Measurements from ENCODE around the gene ARL13A. TPM values are rescaled to one million over a fixed set of nuclear protein-coding genes. Genes with fewer than 3 reads are reported as not detected.

Gene ARL13A
- total RNA-seq, 2 donors from 2014 or later, result not detected

GRCh38 chrX:100973411-100973810 lies 3.9 kb downstream of the ARL13A start:
- Histone ChIP-seq H3K9me3 (no peaks in the 10 kb centered on the region), H3K36me3 (replicated peaks in 1 of 2; ENCODE audit: insufficient read depth in 1 of 2, low read depth in 2 of 2) (no peaks in the 10 kb centered on the region), H3K27me3 (no peaks in the 10 kb centered on the region), H3K4me1 (no peaks in the 10 kb centered on the region), H3K27ac (no peak overlapping the region), H3K4me3 (no peak overlapping the region)
- ATAC-seq (no peak), DNase-seq (no peak)
- WGBS, 2 donors, result 98 to 99% methylated on average over 5 to 8 of the region's 19 CpGs
- intact Hi-C loops (cut with DNase I), result no loop called here
- TF ChIP-seq POLR2A (IDR thresholded peaks at IDR 0.05) (no peak), CTCF (IDR thresholded peaks at IDR 0.05) (no peak)

GRCh38 chrX:100975212-100975611 lies 5.7 kb downstream of the ARL13A start:
- Histone ChIP-seq H3K4me1 (no peaks in the 10 kb centered on the region), H3K27ac (no peak overlapping the region), H3K27me3 (no peaks in the 10 kb centered on the region), H3K36me3 (replicated peaks in 1 of 2; ENCODE audit: insufficient read depth in 1 of 2, low read depth in 2 of 2) (no peaks in the 10 kb centered on the region), H3K4me3 (no peak overlapping the region), H3K9me3 (no peaks in the 10 kb centered on the region)
- 100% methylated on average over 3 of the region's 3 CpGs for WGBS, 2 donors
- DNase-seq (no peak), ATAC-seq (no peak)
- intact Hi-C loops (cut with DNase I), result no loop called here
- TF ChIP-seq CTCF (IDR thresholded peaks at IDR 0.05), result no peak

GRCh38 chrX:100976211-100976610 lies 6.7 kb downstream of the ARL13A start:
- ATAC-seq (no peak), DNase-seq (no peak)
- H3K4me3 ChIP-seq, result no peak overlapping the region
- H3K27me3 ChIP-seq, result no peaks in the 10 kb centered on the region
- intact Hi-C loops (cut with DNase I), result no loop called here
- no peaks in the 10 kb centered on the region for H3K36me3 ChIP-seq (replicated peaks in 1 of 2; ENCODE audit: insufficient read depth in 1 of 2, low read depth in 2 of 2)
- H3K9me3 ChIP-seq, result no peaks in the 10 kb centered on the region
- H3K4me1 ChIP-seq, result no peaks in the 10 kb centered on the region
- no peak overlapping the region for H3K27ac ChIP-seq
- no peak for TF ChIP-seq CTCF (IDR thresholded peaks at IDR 0.05)
- TF ChIP-seq POLR2A (IDR thresholded peaks at IDR 0.05), result no peak
- WGBS, 2 donors, result 90 to 100% methylated on average over 1 of the region's 1 CpG

- DNase-seq, result no peak
- no peaks in the 10 kb centered on the region for H3K4me1 ChIP-seq
- no peaks in the 10 kb centered on the region for H3K36me3 ChIP-seq (replicated peaks in 1 of 2; ENCODE audit: insufficient read depth in 1 of 2, low read depth in 2 of 2)
- H3K9me3 ChIP-seq, result no peaks in the 10 kb centered on the region
- H3K27me3 ChIP-seq, result no peaks in the 10 kb centered on the region
- H3K4me3 ChIP-seq, result no peak overlapping the region
- WGBS, 2 donors, result 84 to 86% methylated on average over 2 to 3 of the region's 3 CpGs
- intact Hi-C loops (cut with DNase I), result no loop called here
- H3K27ac ChIP-seq, result no peak overlapping the region
- TF ChIP-seq CTCF (IDR thresholded peaks at IDR 0.05), result no peak
- TF ChIP-seq POLR2A (IDR thresholded peaks at IDR 0.05), result no peak
- no peak for ATAC-seq
Observed at GRCh38 chrX:100979881-100980607, 10.5 kb downstream of the ARL13A start.

All from body of pancreas (tissue), 4 donors.